HG03354 (cell line): Measurements from ENCODE around the gene MT1A.
"Not testable (repeated sequence)": the region's sequence is repeated elsewhere in the genome, so short reads cannot be mapped to it uniquely, and the experiment has no call there.

ENCODE experiments used
- ATAC-seq: cut with Tn5 transposase; IDR thresholded peaks from one replicate; pipeline ENCODE4 v1.9.1; 2021; ENCODE audit warnings: mild to moderate bottlenecking; ENCODE audit not compliant: unreplicated experiment, poor library complexity, severe bottlenecking

The MT1A gene

GRCh38 chr16:56609463-56609921 is 29.0 kb upstream of the MT1A start:
- peak; percentile 47 for ATAC-seq

- no peak for ATAC-seq
These were observed 28.4 kb upstream of the MT1A start for GRCh38 chr16:56610017-56610608.

GRCh38 chr16:56610609-56611111 is 27.8 kb upstream of the MT1A start:
- ATAC-seq, result no peak

- ATAC-seq, result no peak
These were observed 27.1 kb upstream of the MT1A start for GRCh38 chr16:56611281-56611833.

- ATAC-seq, result no peak
These were observed 24.8 kb upstream of the MT1A start for GRCh38 chr16:56613706-56614105.

- ATAC-seq, result no peak
These were observed 23.9 kb upstream of the MT1A start for GRCh38 chr16:56614549-56614991.

- no peak for ATAC-seq
These were observed 23.1 kb upstream of the MT1A start for GRCh38 chr16:56615353-56615752.

- no peak for ATAC-seq
These were observed 21.8 kb upstream of the MT1A start for GRCh38 chr16:56616608-56617211.

GRCh38 chr16:56617212-56618085 is 21.0 kb upstream of the MT1A start:
- ATAC-seq, result peak; percentile 56

GRCh38 chr16:56618138-56618537 is 20.3 kb upstream of the MT1A start:
- ATAC-seq, result no peak

- ATAC-seq, result no peak
These were observed 18.0 kb upstream of the MT1A start for GRCh38 chr16:56620339-56620897.

- not testable (repeated sequence) for ATAC-seq
These were observed 16.6 kb upstream of the MT1A start for GRCh38 chr16:56621665-56622445.

- not testable (repeated sequence) for ATAC-seq
These were observed 15.3 kb upstream of the MT1A start for GRCh38 chr16:56623184-56623583.

- ATAC-seq, result no peak
These were observed 14.8 kb upstream of the MT1A start for GRCh38 chr16:56623637-56624036.

GRCh38 chr16:56625140-56625942 is 13.1 kb upstream of the MT1A start, which contains the start of gene MT1E:
TSS of gene MT1E (plus strand) at chr16:56625781. CDS start at chr16:56625852, 71 bp downstream.
- peak; percentile 82 for ATAC-seq

- peak; percentile 19 for ATAC-seq
These were observed 12.4 kb upstream of the MT1A start for GRCh38 chr16:56625943-56626654.

- ATAC-seq, result no peak
These were observed 11.8 kb upstream of the MT1A start for GRCh38 chr16:56626685-56627084.
